ENCODE results near the gene ATXN1.

DNA sequence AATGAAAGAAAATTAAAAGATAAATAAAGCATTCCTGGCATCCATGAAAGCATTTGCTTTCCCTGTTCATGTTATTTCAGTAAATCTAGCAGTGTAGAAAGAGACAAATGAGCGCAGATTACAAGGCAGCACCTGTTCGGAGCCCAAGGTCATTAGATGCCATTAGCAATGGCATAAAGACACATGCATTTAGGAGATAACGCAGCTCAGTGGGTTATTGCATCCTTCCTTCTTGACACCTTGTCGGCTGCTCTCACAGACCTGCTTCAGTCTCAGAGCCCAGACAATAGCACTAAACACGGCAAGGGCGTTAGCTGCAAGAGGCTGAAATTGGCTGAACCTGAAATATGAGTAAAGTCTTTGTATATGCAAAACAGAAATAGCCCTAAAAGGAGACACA lies 140.3 kb downstream of the ATXN1 start:
- TF ChIP-seq, protein P1, sequence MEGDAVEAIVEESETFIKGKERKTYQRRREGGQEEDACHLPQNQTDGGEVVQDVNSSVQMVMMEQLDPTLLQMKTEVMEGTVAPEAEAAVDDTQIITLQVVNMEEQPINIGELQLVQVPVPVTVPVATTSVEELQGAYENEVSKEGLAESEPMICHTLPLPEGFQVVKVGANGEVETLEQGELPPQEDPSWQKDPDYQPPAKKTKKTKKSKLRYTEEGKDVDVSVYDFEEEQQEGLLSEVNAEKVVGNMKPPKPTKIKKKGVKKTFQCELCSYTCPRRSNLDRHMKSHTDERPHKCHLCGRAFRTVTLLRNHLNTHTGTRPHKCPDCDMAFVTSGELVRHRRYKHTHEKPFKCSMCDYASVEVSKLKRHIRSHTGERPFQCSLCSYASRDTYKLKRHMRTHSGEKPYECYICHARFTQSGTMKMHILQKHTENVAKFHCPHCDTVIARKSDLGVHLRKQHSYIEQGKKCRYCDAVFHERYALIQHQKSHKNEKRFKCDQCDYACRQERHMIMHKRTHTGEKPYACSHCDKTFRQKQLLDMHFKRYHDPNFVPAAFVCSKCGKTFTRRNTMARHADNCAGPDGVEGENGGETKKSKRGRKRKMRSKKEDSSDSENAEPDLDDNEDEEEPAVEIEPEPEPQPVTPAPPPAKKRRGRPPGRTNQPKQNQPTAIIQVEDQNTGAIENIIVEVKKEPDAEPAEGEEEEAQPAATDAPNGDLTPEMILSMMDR (conservative IDR thresholded peaks at IDR 0.05; ENCODE audit: low read length) = no peak
- no peak for TF ChIP-seq EZH2phosphoT487 (IDR thresholded peaks at IDR 0.05; ENCODE audit: borderline replicate concordance)

Measured in Loucy (cell line).